Ovary (tissue), 3 donors: ENCODE data around the gene TPSD1.

ENCODE experiments used
- CTCF ChIP-seq, 3 donors: fragments of 450-650 bp in 2 of 3; fragments of 200-600 bp in 1 of 3; IDR thresholded peaks; one replicate each; pipeline versions ENCODE4 v1.5.1 to v1.8.0; 2016 to 2022; ENCODE audit warnings: antibody characterized with exemption in 3 of 3, mild to moderate bottlenecking in 1 of 3
- EP300 ChIP-seq: sonication (generic); formaldehyde crosslinking; IDR thresholded peaks from one replicate; pipeline ENCODE4 v1.6.1; 2017; ENCODE audit warnings: antibody characterized with exemption
- donor health status: DM: no; HTN: no; CAD: no.

DNA sequence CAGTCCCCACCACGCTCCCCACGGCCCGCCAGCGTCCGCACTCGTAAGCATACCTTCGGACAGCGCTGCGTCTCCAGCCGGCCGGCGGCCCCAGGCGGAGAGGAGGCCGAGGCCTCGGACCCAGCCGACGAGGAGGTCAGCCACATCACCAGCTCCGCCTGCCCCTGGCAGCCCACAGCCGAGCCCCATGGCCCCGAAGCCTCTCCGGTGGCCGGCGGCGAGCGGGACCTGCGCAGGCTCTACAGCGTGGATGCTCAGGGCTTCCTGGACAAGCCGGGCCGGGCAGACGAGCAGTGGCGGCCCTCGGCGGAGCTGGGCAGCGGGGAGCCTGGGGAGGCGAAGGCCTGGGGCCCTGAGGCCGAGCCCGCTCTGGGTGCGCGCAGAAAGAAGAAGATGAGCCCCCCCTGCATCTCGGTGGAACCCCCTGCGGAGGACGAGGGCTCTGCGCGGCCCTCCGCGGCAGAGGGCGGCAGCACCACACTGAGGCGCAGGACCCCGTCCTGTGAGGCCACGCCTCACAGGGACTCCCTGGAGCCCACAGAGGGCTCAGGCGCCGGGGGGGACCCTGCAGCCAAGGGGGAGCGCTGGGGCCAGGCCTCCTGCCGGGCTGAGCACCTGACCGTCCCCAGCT lies 35.7 kb upstream of the TPSD1 start:
- TF ChIP-seq CTCF (IDR thresholded peaks at IDR 0.05) (no peak), EP300 (no peak)
